Coronary artery (tissue), 2 donors: ENCODE data around the gene NCKAP5.

Source experiments
- DNase-seq: peaks from one replicate; pipeline ENCODE4 v3.0.0-alpha.2; 2017; ENCODE audit warnings: low spot score
- H3K27ac ChIP-seq, 2 donors: fragments of 200-600 bp; sonication (generic); one replicate each; pipeline ENCODE4 v1.5.1; 2016 to 2019
- H3K4me3 ChIP-seq: fragments of 200-600 bp; sonication (generic); 2 replicates; pipeline ENCODE4 v1.5.1; 2016; ENCODE audit warnings: mild to moderate bottlenecking, moderate library complexity
- TF ChIP-seq, protein P1 (sequence below): fragments of 200-600 bp; sonication (generic); IDR thresholded peaks from one replicate; pipeline ENCODE4 v1.5.1; 2019; ENCODE audit warnings: antibody characterized with exemption

The NCKAP5 gene

DNA sequence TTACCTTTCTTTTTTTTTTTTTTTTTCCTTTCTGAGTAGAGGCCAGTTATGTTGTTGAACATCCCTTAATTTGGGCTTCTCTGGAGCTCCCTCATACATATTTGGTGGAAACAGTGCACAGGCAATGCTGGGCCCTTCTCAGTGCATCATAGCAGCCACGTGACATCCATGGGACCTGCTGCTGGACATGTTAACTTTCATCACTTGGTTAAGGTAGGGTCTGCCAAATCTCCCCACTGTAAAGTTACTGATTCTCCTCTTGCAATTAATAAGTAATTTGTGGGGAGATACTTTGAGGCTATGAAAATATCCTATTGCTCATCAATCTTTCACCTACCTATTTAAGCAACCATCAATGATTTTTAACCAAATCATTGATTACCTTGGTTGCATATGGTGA is 686.7 kb downstream of the NCKAP5 start:
- no peak overlapping the region for H3K4me3 ChIP-seq
- no peak overlapping the region for H3K27ac ChIP-seq
- DNase-seq = no peak
- TF ChIP-seq, protein P1, sequence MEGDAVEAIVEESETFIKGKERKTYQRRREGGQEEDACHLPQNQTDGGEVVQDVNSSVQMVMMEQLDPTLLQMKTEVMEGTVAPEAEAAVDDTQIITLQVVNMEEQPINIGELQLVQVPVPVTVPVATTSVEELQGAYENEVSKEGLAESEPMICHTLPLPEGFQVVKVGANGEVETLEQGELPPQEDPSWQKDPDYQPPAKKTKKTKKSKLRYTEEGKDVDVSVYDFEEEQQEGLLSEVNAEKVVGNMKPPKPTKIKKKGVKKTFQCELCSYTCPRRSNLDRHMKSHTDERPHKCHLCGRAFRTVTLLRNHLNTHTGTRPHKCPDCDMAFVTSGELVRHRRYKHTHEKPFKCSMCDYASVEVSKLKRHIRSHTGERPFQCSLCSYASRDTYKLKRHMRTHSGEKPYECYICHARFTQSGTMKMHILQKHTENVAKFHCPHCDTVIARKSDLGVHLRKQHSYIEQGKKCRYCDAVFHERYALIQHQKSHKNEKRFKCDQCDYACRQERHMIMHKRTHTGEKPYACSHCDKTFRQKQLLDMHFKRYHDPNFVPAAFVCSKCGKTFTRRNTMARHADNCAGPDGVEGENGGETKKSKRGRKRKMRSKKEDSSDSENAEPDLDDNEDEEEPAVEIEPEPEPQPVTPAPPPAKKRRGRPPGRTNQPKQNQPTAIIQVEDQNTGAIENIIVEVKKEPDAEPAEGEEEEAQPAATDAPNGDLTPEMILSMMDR = no peak

DNA sequence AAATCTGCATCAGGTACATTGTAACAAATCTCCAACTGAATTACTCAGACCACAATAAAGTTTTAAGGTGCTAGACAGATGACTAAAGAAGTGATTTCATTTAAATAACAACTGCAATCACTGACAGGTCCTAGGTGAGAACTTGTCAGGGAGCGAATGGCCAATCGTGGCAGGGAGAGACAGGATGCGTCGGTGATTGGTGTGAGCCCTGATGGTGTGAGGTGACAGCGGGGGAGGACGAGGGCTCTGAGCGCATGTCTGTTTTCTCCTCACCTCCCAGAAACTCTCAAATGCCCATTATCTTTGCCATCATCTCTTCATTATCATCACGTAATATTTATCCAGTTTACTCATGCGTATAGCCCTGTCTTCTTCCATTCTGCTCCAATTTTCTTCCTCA is 690.3 kb downstream of the NCKAP5 start:
- TF ChIP-seq, protein P1 = no peak
- no peak for DNase-seq
- H3K27ac ChIP-seq = no peak overlapping the region
- no peak overlapping the region for H3K4me3 ChIP-seq

GRCh38 chr2:132876745-132877391 is 691.4 kb downstream of the NCKAP5 start:
- no peak overlapping the region for H3K4me3 ChIP-seq

DNA sequence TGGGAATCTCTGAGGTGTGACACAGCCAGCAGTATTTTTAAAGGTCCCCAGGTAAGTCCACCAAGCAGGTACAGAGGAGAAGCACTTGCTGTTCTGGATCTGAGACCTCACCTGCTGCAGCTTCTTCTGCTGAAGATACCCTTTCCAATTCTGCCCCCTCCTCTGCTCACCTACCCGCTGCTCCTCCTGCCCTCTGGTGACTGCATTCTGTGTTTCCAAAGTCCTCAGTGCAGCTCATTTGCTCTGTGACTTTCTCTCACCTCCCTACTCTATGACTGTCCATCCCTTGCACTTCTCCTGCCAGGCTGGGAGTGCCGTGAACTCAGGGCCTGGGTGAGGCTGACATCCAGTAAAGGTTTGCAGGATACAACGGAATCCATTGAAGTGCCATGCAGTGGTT is 693.1 kb downstream of the NCKAP5 start:
- TF ChIP-seq, protein P1 = no peak
- Histone ChIP-seq H3K4me3 (no peak overlapping the region), H3K27ac (no peak overlapping the region)
- no peak for DNase-seq

More at GRCh38 chr2:132876745-132877391, 691.4 kb downstream of the NCKAP5 start:
- no peak overlapping the region for H3K27ac ChIP-seq
- TF ChIP-seq, protein P1 = no peak
- no peak for DNase-seq

DNA sequence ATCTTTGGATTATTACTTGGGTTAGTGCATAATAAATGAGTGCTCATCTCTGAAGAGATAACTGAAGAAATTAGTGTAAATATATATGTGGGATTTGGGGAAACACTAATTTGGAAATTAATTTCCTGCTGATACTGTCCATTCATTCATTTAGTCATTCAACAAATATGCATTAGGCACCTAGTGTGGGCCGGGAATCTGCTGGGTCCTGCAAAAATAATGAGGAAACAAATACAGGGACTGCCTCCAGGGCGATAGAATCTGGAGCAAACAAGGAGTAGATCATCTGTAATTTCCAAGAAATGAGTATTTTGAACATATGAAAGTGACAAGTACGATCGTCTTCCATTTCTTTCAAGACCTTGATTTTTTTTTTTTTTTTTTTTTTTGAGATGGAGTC is 694.5 kb downstream of the NCKAP5 start:
- Histone ChIP-seq H3K27ac (no peak overlapping the region), H3K4me3 (no peak overlapping the region)
- TF ChIP-seq, protein P1 = no peak
- DNase-seq = no peak

DNA sequence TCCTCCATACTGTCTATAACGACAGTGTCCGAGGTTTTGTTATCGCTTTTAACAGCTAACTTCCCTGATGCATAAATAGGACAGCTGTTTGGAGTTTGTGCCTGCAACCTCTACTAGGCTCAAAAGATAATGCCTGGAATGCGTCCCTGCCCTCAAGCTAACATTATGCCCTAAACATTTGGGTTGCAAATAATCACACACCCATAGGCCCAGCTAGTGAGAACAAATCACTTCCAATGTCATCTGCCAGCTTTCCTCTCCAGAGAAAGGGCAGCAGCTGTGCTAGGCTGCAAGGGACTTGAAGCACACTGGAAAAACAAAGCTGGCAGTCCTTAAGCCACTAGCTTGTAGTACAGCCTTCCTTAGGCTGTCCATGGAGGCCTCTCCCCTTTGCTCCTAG is 696.4 kb downstream of the NCKAP5 start:
- Histone ChIP-seq H3K27ac (no peak overlapping the region), H3K4me3 (no peak overlapping the region)
- no peak for DNase-seq

DNA sequence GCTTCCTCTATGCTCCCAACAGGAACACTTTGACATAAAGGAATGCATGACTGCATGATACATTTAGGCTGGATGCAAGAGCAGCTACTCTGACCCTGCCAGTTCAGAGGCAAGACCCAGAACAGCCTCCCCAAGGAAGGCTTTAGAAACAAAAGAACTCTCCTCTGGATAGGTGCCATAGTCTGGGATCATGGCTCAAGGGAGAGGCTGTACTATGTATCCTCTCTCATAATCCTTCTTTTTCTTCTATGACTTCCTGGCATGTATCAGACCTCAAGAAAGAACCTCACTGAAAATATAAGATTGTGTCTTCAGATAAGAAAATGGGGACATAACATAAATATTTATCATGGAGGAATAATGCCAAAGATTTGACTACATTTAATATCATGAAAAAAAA is 704.3 kb downstream of the NCKAP5 start:
- no peak for DNase-seq
- no peak overlapping the region for H3K4me3 ChIP-seq
- TF ChIP-seq, protein P1 = no peak
- H3K27ac ChIP-seq = no peak overlapping the region

More for the DNA sequence above, 696.4 kb downstream of the NCKAP5 start:
- TF ChIP-seq, protein P1 = no peak
